Measurements from ENCODE around the gene PTGFR.

GRCh38 chr1:78553859-78554258 is 63.1 kb downstream of the PTGFR start:
- TF ChIP-seq CTCF (IDR thresholded peaks at IDR 0.05), result no peak
- no peak for TF ChIP-seq POLR2A (IDR thresholded peaks at IDR 0.05)
